Heart right ventricle (tissue), 16 donors: ENCODE results near the gene SLC36A2. TPM values are rescaled to one million over a fixed set of nuclear protein-coding genes. Genes with fewer than 3 reads are reported as not detected.
A peak's percentile ranks its signal among the peaks of the same experiment; 100 is the strongest.

ENCODE experiments used
- ATAC-seq, 8 donors: fragments of 200-7000 bp; cut with Tn5 transposase; one replicate each; pipeline ENCODE4 v1.9.1; 2020; ENCODE audit warnings: mild to moderate bottlenecking in 8 of 8, moderate library complexity in 8 of 8, moderate number of reproducible peaks in 1 of 8
- DNase-seq, 2 donors: peaks; one replicate each; pipeline ENCODE4 v3.0.0-alpha.2; 2020
- H3K27ac ChIP-seq, 10 donors: fragments of 200-600 bp; sonication (generic) in 2 of 10; one replicate each; pipeline versions ENCODE4 v1.5.0 to v1.8.0; 2020 to 2022; ENCODE audit warnings: mild to moderate bottlenecking in 3 of 10
- H3K27me3 ChIP-seq, 7 donors: fragments of 200-600 bp; one replicate each; pipeline ENCODE4 v1.8.0; 2021 to 2022; ENCODE audit warnings: mild to moderate bottlenecking in 2 of 7
- H3K36me3 ChIP-seq, 9 donors: fragments of 200-600 bp; sonication (generic) in 1 of 9; one replicate each; pipeline versions ENCODE4 v1.5.0 to v1.8.0; 2020 to 2022; ENCODE audit warnings: mild to moderate bottlenecking in 2 of 9
- H3K4me1 ChIP-seq, 9 donors: fragments of 200-600 bp; sonication (generic) in 1 of 9; one replicate each; pipeline versions ENCODE4 v1.5.0 to v1.8.0; 2020 to 2022; ENCODE audit warnings: mild to moderate bottlenecking in 4 of 9
- H3K4me3 ChIP-seq, 10 donors: fragments of 200-600 bp; sonication (generic) in 2 of 10; one replicate each; pipeline versions ENCODE4 v1.5.0 to v1.8.0; 2020 to 2022; ENCODE audit warnings: mild to moderate bottlenecking in 7 of 10, moderate library complexity in 2 of 10
- H3K9me3 ChIP-seq, 11 donors: fragments of 200-600 bp in 10 of 11; sonication (generic) in 2 of 11; one replicate each; pipeline versions ENCODE4 v1.5.0 to v1.8.0; 2013 to 2022; ENCODE audit warnings: mild to moderate bottlenecking in 2 of 11, control low read depth in 1 of 11, moderate library complexity in 1 of 11
- WGBS, 2 donors: extraction: QIAGEN DNeasy Blood & Tissue Kit; methylation state at CpG; one replicate each; pipeline ENCODE4 v1.1.7; 2013; ENCODE audit warnings: inconsistent platforms in 1 of 2; 5-methylcytosine and 5-hydroxymethylcytosine counted together
- intact Hi-C, 10 donors: fragments of 100-400 bp; cut with DNase I; formaldehyde crosslinking; loops; one replicate each; pipeline versions ENCODE4 v1.11.1 to v1.14.2; 2022
- long read RNA-seq, 3 donors: library from polyadenylated mRNA; unstranded; transcript quantifications; one replicate each; pipeline ENCODE4 v2.0.0, GENCODE V29; 2020 to 2021
- polyA plus RNA-seq, 2 donors: library from polyadenylated mRNA; stranded (reverse); fragments of 200-250 nt; gene quantifications; one replicate each; pipeline ENCODE4 v1.2.3, GENCODE V29; 2013
- total RNA-seq, 10 donors: library from RNA; stranded (reverse); fragmentation: NEBNext Ultra II Directional in 3 of 10; extraction: Animal tissue kit (Norgen Biotek cat#: 25700) in 3 of 10; gene quantifications; one replicate each; pipeline versions ENCODE4 v1.2.1 to v1.2.4, GENCODE V29; 2021 to 2023
- TF ChIP-seq, protein P1 (sequence below), 9 donors: fragments of 200-600 bp; sonication (generic) in 2 of 9; IDR thresholded peaks; one replicate each; pipeline versions ENCODE4 v1.5.0 to v1.8.0; 2021 to 2022; ENCODE audit warnings: antibody characterized with exemption in 9 of 9, mild to moderate bottlenecking in 5 of 9, moderate library complexity in 1 of 9
- donor health status: Arrhythmogenic right ventricular cardiomyopathy.
- donor health status: ischemic (EF 13 %, LVEDD 7.1; RV severe dilation, severe dysfunction).
- donor health status: healthy with polysubstance abuse.
- donor health status: DM: no; HTN: yes; CAD: no.
- donor health status: DM: no; HTN: no; CAD: no.
- donor health status: ischemic (EF 25% LVEDD 6.9; RV normal size, moderate dysfunction).
- donor health status: ischemic (EF 25% LVEDD 5.7; RV mildly dilated, moderate dysfunction).
- donor health status: healthy.
- donor health status: DM: yes; HTN: yes; CAD: no.
- donor health status: Ischemic cardiomyopathy.
- donor health status: ischemic (EF 35%, LVEDD 5.7; RV mildly dilated, moderate dysfunction).
- donor health status: nonischemic (EF 11% LVEDD 7.7; RV severe dilation, severe dysfunction).
- donor health status: DM: yes; HTN: yes; CAD: no.
- donor health status: PGD.
- donor health status: ischemic (EF 29% LVEDD 5.4; RV normal size, mild dysfunction).
- donor health status: nonischemic (EF 23%, LVEDD 6.1; RV moderate dilation, normal function).

Gene SLC36A2
- total RNA-seq (1 to 10 TPM in 3 of 10 donors, under 1 TPM in 5, not detected in 2; 0.28 to 2.8 (median 0.39) TPM), polyA plus RNA-seq (1 to 10 TPM in 1 of 2 donors, under 1 TPM in 1; 0.04 to 1.2 TPM)
- long read RNA-seq, donor 1: 0 reads
- long read RNA-seq, donor 2, partial matches to known transcripts: 1 of 2 reads
- long read RNA-seq, donor 2, other reads (novel, unspliced or antisense): 1 of 2 reads
- long read RNA-seq, donor 3, partial matches to known transcripts: 4 of 5 reads
- long read RNA-seq, donor 3, other reads (novel, unspliced or antisense): 1 of 5 reads

DNA sequence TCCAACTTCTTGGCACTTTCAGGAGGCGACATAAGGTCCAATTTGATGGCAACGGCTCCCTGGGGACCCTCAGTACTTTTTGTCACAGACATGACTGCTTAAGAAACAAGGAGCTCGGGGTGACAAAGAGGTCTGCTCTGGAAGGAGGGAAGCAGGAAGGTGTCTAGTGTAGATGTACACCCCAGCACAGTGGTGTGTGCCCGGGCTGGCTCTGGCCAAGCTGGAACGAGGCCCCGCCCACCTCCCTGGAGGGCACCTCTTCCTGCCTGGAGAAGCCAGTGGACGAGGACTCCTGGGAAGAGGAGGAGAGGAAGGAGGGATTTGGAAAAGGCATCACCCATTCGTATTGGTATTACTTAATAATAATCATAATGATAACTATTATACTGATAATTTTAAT, at the start of gene SLC36A2:
Gene SLC36A2, minus strand, starts transcription at position 191 of the 400 bp plus-strand sequence. Its CDS starts 99 bp downstream, at position 92.
- Histone ChIP-seq H3K9me3 (no peaks in the 10 kb centered on the region), H3K27ac (no peak within 1 kb of the TSS), H3K4me1 (peaks cover 0 to 28% (median 7%) of the 10 kb centered on the region in 9 donors), H3K36me3 (no peaks in the 10 kb centered on the region), H3K4me3 (no peak within 1 kb of the TSS), H3K27me3 (peaks cover 0 to 45% (median 3%) of the 10 kb centered on the region in 7 donors)
- intact Hi-C loops: no loop called here
- ATAC-seq (peak in 2 of 8 donors; percentile 53 to 58), DNase-seq (peak in 1 of 2 donors; percentile 26)
- TF ChIP-seq, protein P1, sequence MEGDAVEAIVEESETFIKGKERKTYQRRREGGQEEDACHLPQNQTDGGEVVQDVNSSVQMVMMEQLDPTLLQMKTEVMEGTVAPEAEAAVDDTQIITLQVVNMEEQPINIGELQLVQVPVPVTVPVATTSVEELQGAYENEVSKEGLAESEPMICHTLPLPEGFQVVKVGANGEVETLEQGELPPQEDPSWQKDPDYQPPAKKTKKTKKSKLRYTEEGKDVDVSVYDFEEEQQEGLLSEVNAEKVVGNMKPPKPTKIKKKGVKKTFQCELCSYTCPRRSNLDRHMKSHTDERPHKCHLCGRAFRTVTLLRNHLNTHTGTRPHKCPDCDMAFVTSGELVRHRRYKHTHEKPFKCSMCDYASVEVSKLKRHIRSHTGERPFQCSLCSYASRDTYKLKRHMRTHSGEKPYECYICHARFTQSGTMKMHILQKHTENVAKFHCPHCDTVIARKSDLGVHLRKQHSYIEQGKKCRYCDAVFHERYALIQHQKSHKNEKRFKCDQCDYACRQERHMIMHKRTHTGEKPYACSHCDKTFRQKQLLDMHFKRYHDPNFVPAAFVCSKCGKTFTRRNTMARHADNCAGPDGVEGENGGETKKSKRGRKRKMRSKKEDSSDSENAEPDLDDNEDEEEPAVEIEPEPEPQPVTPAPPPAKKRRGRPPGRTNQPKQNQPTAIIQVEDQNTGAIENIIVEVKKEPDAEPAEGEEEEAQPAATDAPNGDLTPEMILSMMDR (IDR thresholded peaks at IDR 0.05): no peak
- 54 to 67% methylated on average over 8 of the region's 8 CpGs for WGBS, 2 donors

DNA sequence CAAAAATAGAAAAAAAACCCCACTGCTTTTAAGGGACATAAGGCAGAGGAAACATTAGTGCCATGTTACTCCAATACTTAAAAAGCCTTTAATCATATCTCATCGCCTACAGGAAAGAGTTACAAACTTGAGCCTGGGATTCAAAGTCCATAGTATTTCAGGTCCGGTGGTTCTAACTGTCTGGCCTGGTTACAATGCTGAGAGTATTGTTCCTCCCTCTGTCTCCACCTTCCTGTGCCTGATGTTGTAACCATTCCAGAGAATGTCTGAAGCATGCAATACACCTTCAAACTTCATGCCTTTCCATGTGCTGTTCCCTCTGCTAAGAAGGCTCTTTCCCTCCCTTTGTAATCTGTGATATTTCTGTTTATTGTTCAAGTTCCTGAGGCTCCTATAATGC, 41.6 kb upstream of the SLC36A2 start:
- DNase-seq (no peak), ATAC-seq (no peak)
- Histone ChIP-seq H3K9me3 (no peaks in the 10 kb centered on the region), H3K27me3 (peaks cover 0 to 14% (median 9%) of the 10 kb centered on the region in 7 donors), H3K4me1 (peaks cover 0 to 6% (median 0%) of the 10 kb centered on the region in 9 donors), H3K36me3 (no peaks in the 10 kb centered on the region), H3K27ac (no peak overlapping the region), H3K4me3 (no peak overlapping the region)
- intact Hi-C loops: no loop called here
- TF ChIP-seq, protein P1 (IDR thresholded peaks at IDR 0.05): no peak
- WGBS, 2 donors: 79 to 80% methylated on average over 2 of the region's 2 CpGs

DNA sequence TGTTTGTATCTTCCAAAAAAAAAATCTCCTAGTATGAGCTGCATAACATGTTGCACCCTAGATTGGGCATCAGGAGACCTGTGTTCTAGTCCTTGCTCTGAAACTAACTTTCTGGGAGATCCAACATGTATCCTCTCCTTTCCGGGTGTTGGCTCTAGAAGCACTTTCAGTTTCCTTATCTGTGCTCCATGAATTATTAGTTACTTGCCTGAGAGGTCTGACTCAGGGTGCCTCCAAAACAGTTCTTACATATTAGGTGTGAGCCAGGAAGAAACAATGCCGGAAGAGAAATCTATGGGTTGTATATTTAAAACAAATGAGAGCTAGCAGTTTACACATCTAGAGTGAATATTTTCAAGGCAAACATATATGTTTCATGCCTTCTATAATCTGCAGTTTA, 36.7 kb upstream of the SLC36A2 start:
- no peak for DNase-seq
- ATAC-seq: peak in 1 of 8 donors; percentile 73
- peaks cover 0 to 7% (median 0%) of the 10 kb centered on the region in 9 donors for H3K4me1 ChIP-seq
- H3K36me3 ChIP-seq: no peaks in the 10 kb centered on the region
- peaks cover 0 to 14% (median 9%) of the 10 kb centered on the region in 7 donors for H3K27me3 ChIP-seq
- no peak overlapping the region for H3K4me3 ChIP-seq
- no peak overlapping the region for H3K27ac ChIP-seq
- no peaks in the 10 kb centered on the region for H3K9me3 ChIP-seq
- 35 to 57% methylated on average over 2 of the region's 2 CpGs for WGBS, 2 donors
- TF ChIP-seq, protein P1 (IDR thresholded peaks at IDR 0.05): no peak
- intact Hi-C loops: no loop called here

DNA sequence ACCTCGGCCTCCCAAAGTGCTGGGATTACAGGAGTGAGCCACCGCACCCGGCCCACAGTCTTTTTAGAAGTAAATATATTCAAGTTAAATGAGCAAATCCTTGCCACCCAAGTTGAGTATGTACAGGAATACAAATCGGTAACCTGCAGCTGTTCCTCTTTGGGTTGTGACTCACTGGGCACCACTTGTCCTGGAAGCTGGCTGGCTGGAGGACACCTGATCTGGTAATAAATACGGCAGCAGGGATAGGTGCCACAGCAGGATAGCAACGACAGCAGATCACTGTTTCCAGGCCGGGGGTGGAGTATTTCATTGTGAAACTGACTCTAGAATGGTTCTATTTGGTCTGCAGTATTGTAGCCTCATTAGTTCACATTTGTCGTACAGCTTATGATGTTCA, 35.7 kb upstream of the SLC36A2 start:
- 84 to 85% methylated on average over 8 of the region's 8 CpGs for WGBS, 2 donors
- H3K4me1 ChIP-seq: peaks cover 0 to 7% (median 0%) of the 10 kb centered on the region in 9 donors
- H3K27me3 ChIP-seq: peaks cover 0 to 14% (median 7%) of the 10 kb centered on the region in 7 donors
- ATAC-seq (peak in 1 of 8 donors; percentile 55), DNase-seq (no peak)
- H3K9me3 ChIP-seq: no peaks in the 10 kb centered on the region
- no peaks in the 10 kb centered on the region for H3K36me3 ChIP-seq
- H3K4me3 ChIP-seq: no peak overlapping the region
- intact Hi-C loops: no loop called here
- TF ChIP-seq, protein P1 (IDR thresholded peaks at IDR 0.05): no peak
- H3K27ac ChIP-seq: no peak overlapping the region
